ENCODE measurements around the gene SPRY4. TPM values are rescaled to one million over a fixed set of nuclear protein-coding genes. Genes with fewer than 3 reads are reported as not detected.

The SPRY4 gene
- polyA plus RNA-seq, 2 of the 4 experiments (the other 2 are of a cell fraction) = 3.4 to 5.7 TPM

GRCh38 chr5:142287973-142288313 is 36.9 kb downstream of the SPRY4 start:
- TF ChIP-seq POLR2AphosphoS2 (conservative IDR thresholded peaks at IDR 0.05; ENCODE audit: low read length) = no peak
- no peak for FAIRE-seq
- 93% methylated on average over 5 of the region's 5 CpGs for WGBS (ENCODE audit: missing lambda C conversion rate)
- ATAC-seq = no peak
- POLR2A ChIA-PET = no interaction called here
- DNase-seq (ENCODE audit: low read depth in 1 of 2, low spot score in 1 of 2) = no peak
- Histone ChIP-seq H3K4me2 (no peak overlapping the region), H3K4me3 (no peak overlapping the region), H3K9me3 (no peaks in the 10 kb centered on the region), H3K27ac (no peak overlapping the region), H3K4me1 (no peaks in the 10 kb centered on the region; the same call in 2 of the 3 replicates)
- CTCF ChIA-PET = interaction anchor here (1.4 kb wide), 1 partner anchor 137 kb away, joined by 5 read pairs; no protein-coding TSS in a partner anchor

GRCh38 chr5:142287096-142287972 is 37.5 kb downstream of the SPRY4 start:
- WGBS (ENCODE audit: missing lambda C conversion rate) = 90% methylated on average over 17 of the region's 17 CpGs
- CTCF ChIA-PET = interaction anchor here (1.4 kb wide), 1 partner anchor 136 kb away, joined by 5 read pairs; no protein-coding TSS in a partner anchor
- FAIRE-seq (no peak), ATAC-seq (no peak), DNase-seq (ENCODE audit: low read depth in 1 of 2, low spot score in 1 of 2) (no peak)
- Histone ChIP-seq H3K27ac (no peak overlapping the region), H3K4me3 (no peak overlapping the region), H3K4me1 (no peaks in the 10 kb centered on the region; the same call in 2 of the 3 replicates), H3K9me3 (no peaks in the 10 kb centered on the region), H3K4me2 (no peak overlapping the region)
- POLR2A ChIA-PET = no interaction called here
- TF ChIP-seq HDAC2 (IDR thresholded peaks at IDR 0.05) (no peak), EHMT2 (IDR thresholded peaks at IDR 0.05; ENCODE audit: low read depth) (no peak), ATOH8 (CRISPR knock-in tag; IDR thresholded peaks at IDR 0.05; ENCODE audit: low read depth) (no peak), ELK1 (IDR thresholded peaks at IDR 0.05; ENCODE audit: low read depth, low read length) (no peak), HOXB13 (CRISPR knock-in tag; IDR thresholded peaks at IDR 0.05; ENCODE audit: low read depth) (no peak), USF2 (IDR thresholded peaks at IDR 0.05) (no peak)

GRCh38 chr5:142286111-142286510 is 38.7 kb downstream of the SPRY4 start:
- no peak for FAIRE-seq
- Histone ChIP-seq H3K4me2 (no peak overlapping the region), H3K27ac (no peak overlapping the region), H3K4me1 (no peaks in the 10 kb centered on the region; the same call in 2 of the 3 replicates), H3K9me3 (no peaks in the 10 kb centered on the region), H3K4me3 (no peak overlapping the region)
- ATAC-seq = no peak
- 91% methylated on average over 12 of the region's 12 CpGs for WGBS (ENCODE audit: missing lambda C conversion rate)
- TF ChIP-seq CBX2 (IDR thresholded peaks at IDR 0.05; ENCODE audit: borderline replicate concordance, low read depth) (no peak), JUNB (IDR thresholded peaks at IDR 0.05) (no peak), CBX8 (IDR thresholded peaks at IDR 0.05) (no peak), PBX3 (IDR thresholded peaks at IDR 0.05) (no peak), HMGXB4 (CRISPR knock-in tag; IDR thresholded peaks at IDR 0.05; ENCODE audit: borderline replicate concordance) (no peak), ZC3H11A (IDR thresholded peaks at IDR 0.05) (no peak), RFX5 (IDR thresholded peaks at IDR 0.05) (no peak), EHMT2 (IDR thresholded peaks at IDR 0.05; ENCODE audit: low read depth) (no peak), POLR2AphosphoS2 (conservative IDR thresholded peaks at IDR 0.05; ENCODE audit: low read length) (no peak), EHF (CRISPR knock-in tag; IDR thresholded peaks at IDR 0.05) (no peak), E2F6 (IDR thresholded peaks at IDR 0.05; ENCODE audit: borderline replicate concordance, low read depth) (no peak), SREBF2 (IDR thresholded peaks at IDR 0.05) (no peak), ELK1 (IDR thresholded peaks at IDR 0.05; ENCODE audit: low read depth, low read length) (no peak), FOXS1 (CRISPR knock-in tag; IDR thresholded peaks at IDR 0.05) (no peak), TP53 (CRISPR knock-in tag; IDR thresholded peaks at IDR 0.05) (no peak), KDM1A (IDR thresholded peaks at IDR 0.05; ENCODE audit: low read depth) (no peak), MAX (IDR thresholded peaks at IDR 0.05) (no peak), TFCP2L1 (CRISPR knock-in tag; IDR thresholded peaks at IDR 0.05) (no peak)
- ChIA-PET CTCF (no interaction called here), POLR2A (no interaction called here)
- DNase-seq (ENCODE audit: low read depth in 1 of 2, low spot score in 1 of 2) = no peak

Data from A549 (cell line).